CD14-positive monocyte (primary cell): ENCODE results near the gene LMX1B. TPM values are rescaled to one million over a fixed set of nuclear protein-coding genes. Genes with fewer than 3 reads are reported as not detected.

Experiments used
- DNase-seq, 3 donors: peaks; one replicate each; pipeline ENCODE4 v3.0.0-alpha.2; 2011 to 2022
- H2AFZ ChIP-seq: 2 replicates; pipeline ENCODE4 v1.6.0; 2012; ENCODE audit warnings: mild to moderate bottlenecking, low read depth, low read length, inconsistent platforms; ENCODE audit not compliant: insufficient read depth, poor library complexity, severe bottlenecking
- H3K27ac ChIP-seq, 2 donors: 1 replicate in 1 of 2; 2 replicates in 1 of 2; pipeline ENCODE4 v1.5.1; 2012 to 2013; ENCODE audit warnings: low read length in 2 of 2, control low read depth in 1 of 2, inconsistent platforms in 1 of 2, low read depth in 1 of 2, mild to moderate bottlenecking in 1 of 2
- H3K27me3 ChIP-seq, 2 donors: one replicate each; pipeline versions ENCODE4 v1.6.0 to v1.6.1; 2011 to 2013; ENCODE audit warnings: low read length in 2 of 2; ENCODE audit not compliant: control insufficient read depth in 2 of 2, insufficient read depth in 2 of 2
- H3K36me3 ChIP-seq, 2 donors: replicated peaks in 1 of 2; 1 replicate in 1 of 2; 2 replicates in 1 of 2; pipeline versions ENCODE4 v1.5.1 to v1.6.1; 2012 to 2013; ENCODE audit warnings: low read length in 2 of 2, control low read depth in 1 of 2, inconsistent platforms in 1 of 2, mild to moderate bottlenecking in 1 of 2; ENCODE audit not compliant: insufficient read depth in 2 of 2, control insufficient read depth in 1 of 2
- H3K4me1 ChIP-seq, 2 donors: 1 replicate in 1 of 2; 2 replicates in 1 of 2; pipeline versions ENCODE4 v1.5.1 to v1.6.1; 2012 to 2013; ENCODE audit warnings: low read length in 2 of 2, control low read depth in 1 of 2, inconsistent platforms in 1 of 2, mild to moderate bottlenecking in 1 of 2, moderate library complexity in 1 of 2; ENCODE audit not compliant: insufficient read depth in 2 of 2, control insufficient read depth in 1 of 2
- H3K4me2 ChIP-seq: replicated peaks from 2 replicates; pipeline ENCODE3; 2012; ENCODE audit warnings: low read length, moderate library complexity, mild to moderate bottlenecking; ENCODE audit not compliant: poor library complexity, severe bottlenecking; ENCODE audit errors: extremely low read depth
- H3K4me3 ChIP-seq, 3 experiments: fragments of 200-600 bp in 1 of 3; sonication (generic) in 1 of 3; replicated peaks in 1 of 3; 1 replicate in 2 of 3; 2 replicates in 1 of 3; pipeline ENCODE4 v1.5.1; 2011 to 2013; ENCODE audit warnings: low read length in 3 of 3, mild to moderate bottlenecking in 3 of 3, control low read depth in 2 of 3, low read depth in 2 of 3, inconsistent platforms in 1 of 3, moderate library complexity in 1 of 3
- H3K79me2 ChIP-seq: 2 replicates; pipeline ENCODE4 v1.6.0; 2012; ENCODE audit warnings: mild to moderate bottlenecking, control low read depth, inconsistent platforms, low read length, moderate library complexity; ENCODE audit not compliant: insufficient read depth
- H3K9ac ChIP-seq: 2 replicates; pipeline ENCODE4 v1.6.0; 2017; ENCODE audit warnings: low read length, mild to moderate bottlenecking; ENCODE audit not compliant: insufficient read depth, poor library complexity, severe bottlenecking
- H3K9me3 ChIP-seq, 2 donors: replicated peaks in 1 of 2; 1 replicate in 1 of 2; 2 replicates in 1 of 2; pipeline versions ENCODE4 v1.5.1 to v1.6.1; 2012 to 2013; ENCODE audit warnings: low read length in 2 of 2, control low read depth in 1 of 2; ENCODE audit not compliant: control insufficient read depth in 1 of 2, insufficient read depth in 1 of 2
- H4K20me1 ChIP-seq: 2 replicates; pipeline ENCODE4 v1.6.0; 2012; ENCODE audit warnings: mild to moderate bottlenecking, low read length, control low read depth, moderate library complexity; ENCODE audit not compliant: insufficient read depth
- H3K27ac Mint-ChIP-seq, 7 donors: one replicate each; pipeline ENCODE4 v1.8.0; 2020; ENCODE audit warnings: mild to moderate bottlenecking in 7 of 7, mixed read lengths in 7 of 7, moderate library complexity in 6 of 7, inconsistent platforms in 2 of 7
- H3K27me3 Mint-ChIP-seq, 3 donors: one replicate each; pipeline ENCODE4 v1.8.0; 2021 to 2022; ENCODE audit warnings: low read depth in 3 of 3, mild to moderate bottlenecking in 3 of 3, mixed read lengths in 3 of 3, moderate library complexity in 3 of 3, inconsistent platforms in 1 of 3
- H3K36me3 Mint-ChIP-seq, 2 donors: one replicate each; pipeline ENCODE4 v1.8.0; 2020; ENCODE audit warnings: mixed read lengths in 2 of 2, inconsistent platforms in 1 of 2, mild to moderate bottlenecking in 1 of 2
- H3K4me1 Mint-ChIP-seq: one replicate; pipeline ENCODE4 v1.8.0; 2020; ENCODE audit warnings: mild to moderate bottlenecking, mixed read lengths
- H3K4me3 Mint-ChIP-seq, 2 donors: one replicate each; pipeline ENCODE4 v1.8.0; 2020; ENCODE audit warnings: mild to moderate bottlenecking in 2 of 2, mixed read lengths in 2 of 2, moderate library complexity in 1 of 2
- H3K9me3 Mint-ChIP-seq, 7 donors: one replicate each; pipeline ENCODE4 v1.8.0; 2020 to 2022; ENCODE audit warnings: mixed read lengths in 7 of 7, mild to moderate bottlenecking in 6 of 7, moderate library complexity in 6 of 7, inconsistent platforms in 2 of 7
- WGBS: methylation state at CpG from one replicate; pipeline ENCODE4 v1.1.5; 2013; ENCODE audit warnings: missing lambda C conversion rate; ENCODE audit not compliant: insufficient coverage; 5-methylcytosine and 5-hydroxymethylcytosine counted together
- intact Hi-C, 2 donors: fragments of 100-400 bp; cut with micrococcal nuclease; formaldehyde crosslinking; loops; one replicate each; pipeline versions ENCODE4 v1.15.0 to v1.15.1; 2023
- polyA plus RNA-seq, 3 donors: library from polyadenylated mRNA; depleted of rRNA in 1 of 3; unstranded in 2 of 3; stranded (reverse) in 1 of 3; fragments of 300-500 nt in 2 of 3; fragments of >200 nt in 1 of 3; fragmentation: Illumina TruSeq in 2 of 3; gene quantifications; 1 replicate in 2 of 3; 2 replicates in 1 of 3; pipeline ENCODE4 v1.2.3, GENCODE V29; 2012 to 2021
- TF ChIP-seq, protein P1 (sequence below): fragments of 200-600 bp; IDR thresholded peaks from one replicate; pipeline ENCODE4 v1.8.0; 2022; ENCODE audit warnings: antibody characterized with exemption, mild to moderate bottlenecking

The LMX1B gene
- polyA plus RNA-seq, 3 donors: not detected

DNA sequence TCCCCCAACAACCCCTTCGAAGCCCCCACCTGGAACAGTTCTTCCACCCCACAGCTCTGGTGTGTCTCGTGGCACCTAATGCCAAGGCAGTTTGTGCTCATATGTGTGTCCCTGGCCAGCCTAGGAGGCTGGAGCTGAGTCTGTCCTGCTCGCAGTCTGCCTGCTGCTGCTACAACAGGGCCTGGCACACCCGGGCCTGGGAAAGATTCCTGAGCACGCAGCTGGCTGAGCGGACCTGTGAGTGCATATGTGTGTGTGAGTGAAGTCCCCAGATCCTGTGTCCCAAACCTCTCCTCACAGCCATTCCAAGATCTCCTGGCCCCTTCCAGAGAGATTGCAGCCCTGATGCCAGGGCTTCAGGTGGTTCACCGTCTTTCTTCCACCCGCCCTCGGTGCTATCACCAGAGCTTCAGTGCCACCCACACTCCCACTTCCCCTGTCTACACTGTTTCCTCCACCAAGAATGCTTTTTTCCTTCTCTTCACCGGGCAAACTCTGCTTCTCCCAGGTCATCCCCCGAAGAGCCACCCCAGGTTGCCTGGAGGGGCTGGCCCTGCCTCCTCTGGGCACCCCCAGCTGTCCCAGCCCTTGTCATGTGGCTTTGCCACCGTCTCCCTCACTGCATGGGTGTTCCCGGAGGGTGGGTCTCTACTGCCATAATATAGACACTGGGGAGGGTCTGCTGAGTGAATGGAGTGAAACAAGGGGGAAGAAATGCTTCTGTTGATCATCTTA lies 28.4 kb downstream of the LMX1B start:
- no peaks in the 10 kb centered on the region for H3K36me3 ChIP-seq
- peak overlapping the region in 1 of 2 donors; percentile 24 for H3K4me3 Mint-ChIP-seq
- H3K27ac ChIP-seq: no peak overlapping the region
- H3K27me3 Mint-ChIP-seq: peaks cover 68 to 88% (median 69%) of the 10 kb centered on the region in 3 donors
- no peak overlapping the region for H2AFZ ChIP-seq
- no peaks in the 10 kb centered on the region for H3K79me2 ChIP-seq
- no peaks in the 10 kb centered on the region for H3K9me3 ChIP-seq
- TF ChIP-seq, protein P1, sequence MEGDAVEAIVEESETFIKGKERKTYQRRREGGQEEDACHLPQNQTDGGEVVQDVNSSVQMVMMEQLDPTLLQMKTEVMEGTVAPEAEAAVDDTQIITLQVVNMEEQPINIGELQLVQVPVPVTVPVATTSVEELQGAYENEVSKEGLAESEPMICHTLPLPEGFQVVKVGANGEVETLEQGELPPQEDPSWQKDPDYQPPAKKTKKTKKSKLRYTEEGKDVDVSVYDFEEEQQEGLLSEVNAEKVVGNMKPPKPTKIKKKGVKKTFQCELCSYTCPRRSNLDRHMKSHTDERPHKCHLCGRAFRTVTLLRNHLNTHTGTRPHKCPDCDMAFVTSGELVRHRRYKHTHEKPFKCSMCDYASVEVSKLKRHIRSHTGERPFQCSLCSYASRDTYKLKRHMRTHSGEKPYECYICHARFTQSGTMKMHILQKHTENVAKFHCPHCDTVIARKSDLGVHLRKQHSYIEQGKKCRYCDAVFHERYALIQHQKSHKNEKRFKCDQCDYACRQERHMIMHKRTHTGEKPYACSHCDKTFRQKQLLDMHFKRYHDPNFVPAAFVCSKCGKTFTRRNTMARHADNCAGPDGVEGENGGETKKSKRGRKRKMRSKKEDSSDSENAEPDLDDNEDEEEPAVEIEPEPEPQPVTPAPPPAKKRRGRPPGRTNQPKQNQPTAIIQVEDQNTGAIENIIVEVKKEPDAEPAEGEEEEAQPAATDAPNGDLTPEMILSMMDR: no peak
- H3K9ac ChIP-seq: no peak overlapping the region
- no peak overlapping the region for H3K4me3 ChIP-seq
- no peaks in the 10 kb centered on the region for H3K4me1 ChIP-seq
- H3K27ac Mint-ChIP-seq: no peak overlapping the region
- intact Hi-C loops: no loop called here
- WGBS: 65% methylated on average over 6 of the region's 13 CpGs
- no peak overlapping the region for H3K4me2 ChIP-seq
- H3K9me3 Mint-ChIP-seq: peaks cover 0 to 6% (median 0%) of the 10 kb centered on the region in 7 donors
- DNase-seq: no peak
- H3K36me3 Mint-ChIP-seq: no peaks in the 10 kb centered on the region
- no peaks in the 10 kb centered on the region for H4K20me1 ChIP-seq
- H3K27me3 ChIP-seq: peaks cover 7 to 87% of the 10 kb centered on the region in 2 donors
- H3K4me1 Mint-ChIP-seq: peaks cover 3% of the 10 kb centered on the region

DNA sequence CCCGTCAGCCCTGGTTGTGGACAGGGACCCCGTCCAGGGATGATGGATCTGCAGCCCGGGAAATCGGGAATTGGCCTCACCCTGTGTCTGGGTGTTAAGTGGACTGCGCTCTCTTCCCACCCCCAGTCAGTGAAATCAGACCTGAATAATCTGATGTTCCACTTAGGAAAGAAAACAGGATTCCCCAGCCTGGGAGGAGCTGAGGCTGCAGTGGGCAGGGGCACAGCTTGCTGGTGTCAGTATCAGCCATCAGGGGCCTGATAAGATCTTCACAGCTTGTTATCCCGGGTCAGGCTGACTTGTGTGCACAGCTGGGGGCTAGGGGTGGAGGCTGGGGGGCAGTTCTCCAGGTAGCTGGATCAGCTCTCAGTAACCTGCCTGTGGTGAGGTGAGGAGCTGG lies 29.1 kb downstream of the LMX1B start:
- Mint-ChIP-seq H3K4me3 (no peak overlapping the region), H3K27me3 (peaks cover 66 to 88% (median 67%) of the 10 kb centered on the region in 3 donors), H3K36me3 (no peaks in the 10 kb centered on the region), H3K4me1 (peaks cover 3% of the 10 kb centered on the region), H3K9me3 (peaks cover 0 to 6% (median 0%) of the 10 kb centered on the region in 7 donors), H3K27ac (no peak overlapping the region)
- Histone ChIP-seq H3K9ac (no peak overlapping the region), H3K79me2 (no peaks in the 10 kb centered on the region), H3K4me3 (no peak overlapping the region), H3K4me1 (no peaks in the 10 kb centered on the region), H3K27me3 (peaks cover 6 to 84% of the 10 kb centered on the region in 2 donors), H3K9me3 (no peaks in the 10 kb centered on the region), H3K27ac (no peak overlapping the region), H4K20me1 (no peaks in the 10 kb centered on the region), H2AFZ (no peak overlapping the region), H3K36me3 (no peaks in the 10 kb centered on the region), H3K4me2 (no peak overlapping the region)
- no peak for DNase-seq
- TF ChIP-seq, protein P1: no peak
- intact Hi-C loops: no loop called here
- 0% methylated on average over 1 of the region's 6 CpGs for WGBS
